Karpas-422 (cell line): ENCODE measurements around the gene AARS1. TPM values are rescaled to one million over a fixed set of nuclear protein-coding genes. Genes with fewer than 3 reads are reported as not detected.
"Not testable (repeated sequence)": the region's sequence is repeated elsewhere in the genome, so short reads cannot be mapped to it uniquely, and the experiment has no call there.

Experiments used
- DNase-seq: peaks from one replicate; pipeline ENCODE4 v3.0.0-alpha.2; 2015
- H2AFZ ChIP-seq: fragments of 200-600 bp; sonication (generic); 2 replicates; pipeline ENCODE4 v1.6.1; 2014; ENCODE audit warnings: antibody characterized with exemption, low read length, mixed read lengths
- H3K27ac ChIP-seq: fragments of 200-600 bp; sonication (generic); 2 replicates; pipeline ENCODE4 v1.5.1; 2014; ENCODE audit warnings: mild to moderate bottlenecking, low read length, moderate library complexity
- H3K27me3 ChIP-seq: fragments of 200-600 bp; sonication (generic); 2 replicates; pipeline ENCODE4 v1.6.1; 2014; ENCODE audit warnings: low read length, mixed read lengths
- H3K36me3 ChIP-seq: fragments of 200-600 bp; sonication (generic); 2 replicates; pipeline ENCODE4 v1.6.1; 2014; ENCODE audit warnings: low read length, mixed read lengths; ENCODE audit not compliant: insufficient read depth
- H3K4me1 ChIP-seq: fragments of 200-600 bp; sonication (generic); 2 replicates; pipeline ENCODE4 v1.6.1; 2014; ENCODE audit warnings: mild to moderate bottlenecking, low read length, mixed read lengths
- H3K4me2 ChIP-seq: fragments of 200-600 bp; sonication (generic); 2 replicates; pipeline ENCODE4 v1.6.1; 2014; ENCODE audit warnings: low read length, low read depth, mild to moderate bottlenecking; ENCODE audit not compliant: poor library complexity, severe bottlenecking
- H3K4me3 ChIP-seq: fragments of 200-600 bp; sonication (generic); 2 replicates; pipeline ENCODE4 v1.5.1; 2014; ENCODE audit warnings: mild to moderate bottlenecking, antibody characterized with exemption, low read length, mixed read lengths
- H3K79me2 ChIP-seq: fragments of 200-600 bp; sonication (generic); 2 replicates; pipeline ENCODE4 v1.6.1; 2014; ENCODE audit warnings: mild to moderate bottlenecking, low read length, mixed read lengths
- H3K9ac ChIP-seq: fragments of 200-600 bp; sonication (generic); 2 replicates; pipeline ENCODE4 v1.6.0; 2014; ENCODE audit warnings: low read length
- H3K9me2 ChIP-seq: fragments of 200-600 bp; sonication (generic), shearing (Covaris generic); replicated peaks from 2 replicates; pipeline ENCODE4 v1.6.0; 2014; ENCODE audit warnings: mild to moderate bottlenecking, low read length, moderate library complexity; ENCODE audit not compliant: insufficient read depth
- H3K9me3 ChIP-seq: fragments of 300-700, 200-600 bp; sonication (generic); 2 replicates; pipeline ENCODE4 v1.6.1; 2014; ENCODE audit warnings: low read length, mixed read lengths
- H4K20me1 ChIP-seq: fragments of 200-600 bp; sonication (generic); 2 replicates; pipeline ENCODE4 v1.6.1; 2014; ENCODE audit warnings: mild to moderate bottlenecking, antibody characterized with exemption, low read length, low read depth; ENCODE audit not compliant: insufficient read depth
- small RNA-seq: library from RNA; depleted of rRNA; stranded (forward); fragments of <200 nt; gene quantifications from one replicate; pipeline ENCODE3, GENCODE V24; 2014
- total RNA-seq: library from RNA; depleted of rRNA; stranded (reverse); fragments of >200 nt; shearing (Covaris generic); gene quantifications from 2 replicates; pipeline ENCODE4 v1.2.3, GENCODE V29; 2014; ENCODE audit warnings: low replicate concordance; rRNA removed

AARS1 gene
- total RNA-seq, 1 experiment from 2014 or later: 118 TPM

GRCh38 chr16:70204668-70205405 is 84.5 kb downstream of the AARS1 start:
- H3K27me3 ChIP-seq, H3K27ac ChIP-seq, H3K79me2 ChIP-seq, H3K9me2 ChIP-seq, DNase-seq, H3K36me3 ChIP-seq, H3K4me1 ChIP-seq, H2AFZ ChIP-seq, H3K9ac ChIP-seq, H4K20me1 ChIP-seq, H3K4me3 ChIP-seq, H3K4me2 ChIP-seq, H3K9me3 ChIP-seq: not testable (repeated sequence)

- H3K9me3 ChIP-seq, H3K9me2 ChIP-seq, H2AFZ ChIP-seq, H3K9ac ChIP-seq, H3K4me2 ChIP-seq, H3K4me3 ChIP-seq, H3K36me3 ChIP-seq, H3K4me1 ChIP-seq, H3K79me2 ChIP-seq, H3K27ac ChIP-seq, DNase-seq, H4K20me1 ChIP-seq, H3K27me3 ChIP-seq: not testable (repeated sequence)
Measured at GRCh38 chr16:70204010-70204409, 85.3 kb downstream of the AARS1 start.

GRCh38 chr16:70203508-70203907 is 85.8 kb downstream of the AARS1 start:
- not testable (repeated sequence) for H3K4me2 ChIP-seq, H2AFZ ChIP-seq, H3K9me2 ChIP-seq, H3K36me3 ChIP-seq, H4K20me1 ChIP-seq, H3K79me2 ChIP-seq, H3K27me3 ChIP-seq, H3K9me3 ChIP-seq, H3K9ac ChIP-seq, H3K27ac ChIP-seq, H3K4me1 ChIP-seq, DNase-seq, H3K4me3 ChIP-seq

Small RNAs within 50 kb of the gene (small RNA-seq; reads per million reads assigned to genes)
- gene AC009060.2 (not detected), gene RN7SL279P (not detected)

Other genes with a start within 250 kb of the AARS1 start
- gene PDPR, start 175.2 kb downstream of the AARS1 start, total RNA-seq: 14.7 and 16.3 TPM in 2 replicates
- 0.93 TPM in 1 of 2 replicates, not detected in the other for gene CLEC18C, start 115.7 kb downstream of the AARS1 start, total RNA-seq
- 29.0 and 31.5 TPM in 2 replicates for gene EXOSC6, start 37.6 kb downstream of the AARS1 start, total RNA-seq
- gene DDX19B, start 9.7 kb upstream of the AARS1 start, total RNA-seq: 63.7 and 73.9 TPM in 2 replicates
- gene DDX19A, start 57.4 kb upstream of the AARS1 start, total RNA-seq: 20.5 and 29.2 TPM in 2 replicates
- 48.1 and 62.4 TPM in 2 replicates for gene ST3GAL2, start 149.6 kb upstream of the AARS1 start, total RNA-seq
- 6.4 and 17.4 TPM in 2 replicates for gene FCSK, start 165.1 kb upstream of the AARS1 start, total RNA-seq
- gene COG4, start 234.0 kb upstream of the AARS1 start, total RNA-seq: 24.7 and 47.0 TPM in 2 replicates
- gene SF3B3, start 234.3 kb upstream of the AARS1 start, total RNA-seq: 126 and 187 TPM in 2 replicates